ENCODE data around the gene KIF14. TPM values are rescaled to one million over a fixed set of nuclear protein-coding genes. Genes with fewer than 3 reads are reported as not detected.
A peak's percentile ranks its signal among the peaks of the same experiment; 100 is the strongest.

Gene KIF14
- total and polyA plus RNA-seq, 2 of the 4 experiments (the other 2 are of a cell fraction), result 2.3 to 4.7 TPM

GRCh38 chr1:200510228-200510623, 110.3 kb downstream of the KIF14 start:
- POLR2A ChIA-PET (ENCODE audit: unreplicated experiment), result no interaction called here
- TF ChIP-seq MAZ (IDR thresholded peaks at IDR 0.05; ENCODE audit: borderline replicate concordance, low read depth, low read length) (peak; percentile 35; the same call in 1 of the 2 replicates), SMC3 (IDR thresholded peaks at IDR 0.05; ENCODE audit: low read depth, low read length) (peak; percentile 80), BHLHE40 (IDR thresholded peaks at IDR 0.05; ENCODE audit: low read depth, low read length) (no peak), RAD21 (IDR thresholded peaks at IDR 0.05; ENCODE audit: low read length) (peak; percentile 94), CTCF (conservative IDR thresholded peaks at IDR 0.05; ENCODE audit: low read depth, low read length) (peak; percentile 91), POLR2A (IDR thresholded peaks at IDR 0.05; ENCODE audit: low read depth, low read length) (peak; percentile 56; the same call in 1 of the 2 replicates), CEBPB (IDR thresholded peaks at IDR 0.05; ENCODE audit: low read depth, low read length) (peak; percentile 62; the same call in 1 of the 2 replicates), MXI1 (IDR thresholded peaks at IDR 0.05; ENCODE audit: borderline replicate concordance, low read depth, low read length) (no peak), RFX5 (IDR thresholded peaks at IDR 0.05; ENCODE audit: low read depth, low read length) (no peak)

More at GRCh38 chr1:200510228-200510623, 110.3 kb downstream of the KIF14 start:
- H2BK5ac ChIP-seq (ENCODE audit: low read depth, low read length, poor library complexity, severe bottlenecking), result peak overlapping the region; percentile 66
- H3K56ac ChIP-seq (ENCODE audit: extremely low read depth, insufficient read depth, low read length), result no peak overlapping the region
- in situ Hi-C loops (cut with MboI; ENCODE audit: low sequenced_read_pairs), result loop anchor here (25.0 kb wide), 1 partner anchor 1748 kb away; no protein-coding TSS in a partner anchor
- peak overlapping the region in 1 of 2 experiments; percentile 10; a peak in 1 of 4 replicates for H4K8ac ChIP-seq (ENCODE audit: low read depth in 2 of 2, low read length in 2 of 2)
- no peak overlapping the region for H2AK9ac ChIP-seq (replicated peaks; ENCODE audit: low read depth, low read length, poor library complexity)
- H3K4ac ChIP-seq (ENCODE audit: low read depth, low read length), result no peak overlapping the region; the same call in 1 of the 2 replicates
- dilution Hi-C loops (cut with HindIII; ENCODE audit: low sequenced_read_pairs, unreplicated experiment), result no loop called here
- no peak overlapping the region for H4K91ac ChIP-seq (ENCODE audit: insufficient read depth, low read depth, low read length)
- H3K9ac ChIP-seq (ENCODE audit: low read depth, low read length), result no peak overlapping the region
- H3K9me3 ChIP-seq (ENCODE audit: control insufficient read depth, insufficient read depth, low read length), result no peaks in the 10 kb centered on the region
- CTCF ChIA-PET, result interaction anchor here (0.6 to 5.3 kb wide), 3 partner anchors 49 to 925 kb away, joined by 3 to 17 read pairs (median 3); no protein-coding TSS in a partner anchor
- no peak overlapping the region for H2BK120ac ChIP-seq (ENCODE audit: low read depth, low read length)
- no peaks in the 10 kb centered on the region for H3K4me1 ChIP-seq (ENCODE audit: control insufficient read depth, insufficient read depth, low read length)
- no peak overlapping the region; the same call in 1 of the 2 replicates for H3K4me2 ChIP-seq (ENCODE audit: low read depth, low read length)
- H3K27ac ChIP-seq (ENCODE audit: insufficient read depth, low read length), result no peak overlapping the region
- no TSS peak for BruUV-seq (replicated peaks)
- H2BK15ac ChIP-seq (ENCODE audit: low read depth, low read length), result no peak overlapping the region
- peak overlapping the region; percentile 38 for H2BK20ac ChIP-seq (ENCODE audit: low read depth, low read length)
- no peaks in the 10 kb centered on the region for H4K20me1 ChIP-seq (ENCODE audit: insufficient read depth, low read length)
- H3K27me3 ChIP-seq (ENCODE audit: control insufficient read depth, insufficient read depth, low read length), result no peaks in the 10 kb centered on the region
- no peak overlapping the region for H3K4me3 ChIP-seq (ENCODE audit: insufficient read depth, low read depth, low read length)
- H3K23ac ChIP-seq (ENCODE audit: low read depth, low read length), result no peak overlapping the region
- no peaks in the 10 kb centered on the region for H3K79me1 ChIP-seq (ENCODE audit: low read depth in 1 of 2, low read length in 2 of 2)
- peak overlapping the region; percentile 64; the same call in 1 of the 2 replicates for H3K14ac ChIP-seq (replicated peaks; ENCODE audit: low read depth, low read length)
- peak; percentile 90 for ATAC-seq (ENCODE audit: low read depth)
- DNase-seq, result peak; percentile 88
- H3K36me3 ChIP-seq (ENCODE audit: control insufficient read depth, insufficient read depth, low read length), result no peaks in the 10 kb centered on the region
- no peak overlapping the region for H2AFZ ChIP-seq (replicated peaks; ENCODE audit: low read length, poor library complexity)
- no peak overlapping the region for H4K5ac ChIP-seq (ENCODE audit: low read depth, low read length)
- H2AK5ac ChIP-seq (ENCODE audit: low read depth, low read length), result no peak overlapping the region
- H3K9me1 ChIP-seq (ENCODE audit: insufficient read depth, low read length), result no peaks in the 10 kb centered on the region
- WGBS, 2 experiments (ENCODE audit: extremely low coverage in 2 of 2, insufficient read length in 1 of 2), result 0 to 100% methylated on average over 1 of the region's 4 CpGs
- intact Hi-C loops (cut with micrococcal nuclease), result loop anchor here (1.0 to 10.0 kb wide), 4 partner anchors 371 to 1735 kb away; no protein-coding TSS in a partner anchor
- no peak overlapping the region for H3K18ac ChIP-seq (ENCODE audit: low read depth, low read length)

Data from IMR-90 (cell line).